Subcutaneous adipose tissue (tissue), 4 donors: ENCODE measurements around the gene TOMM70. TPM values are rescaled to one million over a fixed set of nuclear protein-coding genes. Genes with fewer than 3 reads are reported as not detected.

ENCODE experiments used
- total RNA-seq, 4 donors: library from RNA; depleted of rRNA; stranded (reverse); fragments of >200 nt; gene quantifications; one replicate each; pipeline ENCODE4 v1.1.0, GENCODE V29; 2016
- TF ChIP-seq, protein P1 (sequence below): fragments of 450-650 bp; IDR thresholded peaks from one replicate; pipeline ENCODE4 v1.5.1; 2016; ENCODE audit warnings: low read depth, mild to moderate bottlenecking, control low read depth, antibody characterized with exemption, moderate library complexity

The TOMM70 gene
- total RNA-seq, 4 donors from 2014 or later, result 48.0 to 72.4 (median 52.0) TPM

DNA sequence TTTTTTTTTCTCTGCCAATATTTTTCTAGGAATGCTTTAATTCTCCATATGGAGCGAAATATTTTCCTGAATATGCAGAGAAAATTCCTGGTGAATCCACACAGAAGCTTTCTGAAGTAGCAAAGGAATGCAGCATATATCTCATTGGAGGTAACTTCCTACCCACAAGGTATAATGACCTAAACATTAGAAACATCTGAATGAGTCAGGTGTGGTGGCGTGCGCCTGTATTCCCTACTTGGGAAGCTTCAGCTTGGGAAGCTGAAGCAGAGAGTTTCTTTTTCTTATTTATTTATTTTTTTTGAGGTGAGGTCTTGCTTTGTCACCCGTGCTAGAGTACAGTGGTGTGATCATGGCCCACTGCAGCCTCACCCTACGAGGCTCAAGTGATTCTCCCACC, 61.1 kb downstream of the TOMM70 start:
- TF ChIP-seq, protein P1, sequence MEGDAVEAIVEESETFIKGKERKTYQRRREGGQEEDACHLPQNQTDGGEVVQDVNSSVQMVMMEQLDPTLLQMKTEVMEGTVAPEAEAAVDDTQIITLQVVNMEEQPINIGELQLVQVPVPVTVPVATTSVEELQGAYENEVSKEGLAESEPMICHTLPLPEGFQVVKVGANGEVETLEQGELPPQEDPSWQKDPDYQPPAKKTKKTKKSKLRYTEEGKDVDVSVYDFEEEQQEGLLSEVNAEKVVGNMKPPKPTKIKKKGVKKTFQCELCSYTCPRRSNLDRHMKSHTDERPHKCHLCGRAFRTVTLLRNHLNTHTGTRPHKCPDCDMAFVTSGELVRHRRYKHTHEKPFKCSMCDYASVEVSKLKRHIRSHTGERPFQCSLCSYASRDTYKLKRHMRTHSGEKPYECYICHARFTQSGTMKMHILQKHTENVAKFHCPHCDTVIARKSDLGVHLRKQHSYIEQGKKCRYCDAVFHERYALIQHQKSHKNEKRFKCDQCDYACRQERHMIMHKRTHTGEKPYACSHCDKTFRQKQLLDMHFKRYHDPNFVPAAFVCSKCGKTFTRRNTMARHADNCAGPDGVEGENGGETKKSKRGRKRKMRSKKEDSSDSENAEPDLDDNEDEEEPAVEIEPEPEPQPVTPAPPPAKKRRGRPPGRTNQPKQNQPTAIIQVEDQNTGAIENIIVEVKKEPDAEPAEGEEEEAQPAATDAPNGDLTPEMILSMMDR, result no peak

DNA sequence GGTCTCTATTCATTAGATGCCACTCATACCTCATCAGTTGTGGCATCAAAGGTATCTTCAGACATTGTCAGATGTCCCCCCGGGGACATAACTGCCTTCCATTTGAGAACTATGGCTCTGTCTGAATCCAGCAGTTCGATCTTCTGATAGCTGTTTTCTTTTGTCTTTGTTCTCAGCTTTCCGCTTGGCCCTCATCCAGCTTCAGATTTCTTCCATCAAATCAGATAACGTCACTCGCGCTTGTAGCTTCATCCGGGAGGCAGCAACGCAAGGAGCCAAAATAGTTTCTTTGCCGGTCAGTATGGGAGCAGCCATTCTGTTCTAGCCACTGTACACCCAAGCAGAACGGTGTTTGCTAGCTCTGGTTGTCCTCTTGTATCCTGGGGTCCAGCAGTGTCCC, 62.0 kb downstream of the TOMM70 start:
- TF ChIP-seq, protein P1, result no peak

DNA sequence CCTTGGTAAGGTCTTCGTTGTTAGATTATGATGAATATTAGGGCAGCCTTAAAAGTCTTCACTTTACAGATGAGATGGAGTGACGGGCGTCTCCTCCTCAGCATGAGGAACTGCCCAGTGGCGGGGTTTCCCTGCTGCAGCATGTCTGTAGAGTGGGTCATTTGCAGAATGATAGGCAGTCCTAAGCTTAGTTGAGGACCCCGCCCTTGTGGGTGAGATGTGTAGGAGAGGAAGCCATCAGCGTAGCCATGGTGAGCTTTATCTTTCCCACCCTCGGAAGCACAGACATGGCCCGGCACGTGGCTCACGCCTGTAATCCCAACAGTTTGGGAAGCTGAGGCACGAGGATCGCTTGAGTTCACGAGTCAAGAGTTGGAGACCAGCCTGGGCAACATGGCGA, 65.5 kb downstream of the TOMM70 start:
- TF ChIP-seq, protein P1, result no peak

DNA sequence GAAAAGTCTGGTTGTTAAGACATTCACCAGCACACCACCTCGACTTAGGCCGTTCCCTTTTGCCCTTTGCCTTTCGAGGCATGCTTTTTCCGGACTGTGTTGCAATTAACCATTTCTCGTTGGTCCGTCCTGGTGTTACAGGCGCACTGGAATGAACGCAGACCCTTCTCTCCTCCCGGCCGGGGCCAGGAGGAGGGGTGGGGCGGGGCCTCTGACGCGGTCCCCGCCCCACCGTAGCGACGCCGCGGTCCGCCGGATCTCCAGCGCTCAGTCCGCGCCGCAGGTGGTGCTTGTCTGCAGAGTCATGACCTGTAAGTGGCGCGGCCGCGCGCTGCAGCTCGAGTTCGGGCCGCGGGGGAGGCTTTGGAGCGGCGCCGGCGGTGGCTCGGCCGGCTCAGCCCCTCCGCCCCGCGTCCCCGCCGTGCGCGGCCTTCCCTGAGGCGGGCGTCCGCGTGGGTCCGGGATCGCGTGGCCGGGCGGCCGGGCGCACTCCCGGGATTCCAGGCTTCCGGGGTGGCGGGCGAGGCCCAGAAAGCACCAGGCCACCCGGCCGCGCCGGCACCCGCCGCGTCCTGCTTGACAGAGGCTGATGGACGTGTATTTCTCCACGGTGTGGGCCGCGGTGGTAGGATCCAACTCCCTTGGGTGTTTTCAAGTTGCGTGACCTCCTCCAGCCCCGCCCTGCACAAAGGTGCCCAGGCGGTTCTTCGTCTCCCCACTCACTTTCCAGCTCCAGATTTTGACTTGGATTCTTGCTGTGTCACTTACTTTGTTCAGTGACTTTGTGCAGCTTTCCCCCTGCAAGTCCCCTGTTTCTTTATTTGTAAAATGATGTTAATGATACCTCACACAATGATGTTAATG, 66.2 kb downstream of the TOMM70 start, which contains the start of gene NIT2:
Gene NIT2, plus strand, starts transcription at position 270 of the 864 bp plus-strand sequence. Its CDS starts 35 bp downstream, at position 305.
- TF ChIP-seq, protein P1, result no peak

DNA sequence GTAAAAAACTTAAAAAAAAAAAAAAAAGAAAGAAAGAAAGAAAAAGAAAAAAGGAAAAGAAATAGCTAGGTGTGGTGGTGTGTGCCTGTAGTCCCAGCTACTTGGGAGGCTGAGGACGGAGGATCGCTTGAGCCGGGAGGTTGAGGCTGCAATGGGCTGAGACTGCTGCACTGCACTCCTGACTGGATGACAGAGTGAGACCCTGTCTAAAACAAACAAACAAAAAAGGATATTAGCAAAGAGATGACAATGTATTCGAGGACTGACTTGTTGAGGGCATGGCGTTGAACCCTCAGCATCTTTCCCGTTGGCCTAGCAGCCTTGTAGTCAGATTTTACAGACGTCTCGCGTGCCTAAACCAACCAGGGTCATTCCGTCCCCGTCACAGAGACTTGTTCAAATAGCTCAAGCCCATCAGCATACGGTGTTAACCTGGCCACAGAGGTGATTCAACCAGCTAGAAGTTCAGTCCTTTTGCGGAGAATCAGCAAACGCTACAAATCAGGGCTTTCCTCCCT, 66.9 kb downstream of the TOMM70 start:
- TF ChIP-seq, protein P1, result no peak

DNA sequence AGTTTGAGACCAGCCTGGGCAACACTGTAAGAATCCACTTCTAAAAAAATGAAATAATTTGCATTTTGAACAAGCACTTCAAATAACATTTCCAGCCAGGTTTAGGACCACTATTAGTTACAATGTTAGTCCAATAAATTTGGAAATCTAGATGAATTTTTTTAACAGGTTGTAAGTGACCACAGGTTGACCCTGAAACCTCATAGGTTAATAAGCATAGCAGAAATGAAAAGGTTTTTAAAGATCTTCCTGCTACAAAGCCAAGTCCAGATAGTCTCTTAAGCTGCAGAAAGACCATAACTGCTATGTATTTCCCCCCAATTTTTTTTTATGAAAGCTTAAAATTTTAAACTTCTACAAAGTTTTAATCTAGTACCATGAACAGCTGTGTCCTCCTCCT, 67.8 kb downstream of the TOMM70 start:
- TF ChIP-seq, protein P1, result no peak

DNA sequence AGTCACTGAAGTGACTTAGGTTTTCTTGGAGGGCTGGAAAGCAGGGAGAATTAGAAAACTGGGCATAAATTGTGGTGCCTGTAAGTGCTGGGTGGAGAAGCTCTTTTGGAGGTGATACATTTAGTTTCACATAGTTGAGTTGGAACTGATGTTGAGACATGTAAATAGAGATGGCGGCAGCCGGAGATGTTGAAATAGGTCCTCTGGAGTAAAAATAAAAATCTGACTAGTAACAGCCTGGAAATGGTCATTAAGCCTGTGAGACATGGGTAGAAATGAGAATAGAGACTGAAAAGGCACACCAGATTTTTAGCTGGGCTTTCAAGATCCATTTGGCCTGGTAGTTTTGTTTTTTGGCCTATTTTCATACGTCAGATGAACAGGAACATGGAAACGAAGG, 69.2 kb downstream of the TOMM70 start:
- TF ChIP-seq, protein P1, result no peak
